ENCODE data around the gene RTKN.

Gene RTKN

GRCh38 chr2:74406035-74406434 is 35.7 kb downstream of the RTKN start:
- Mint-ChIP-seq H3K4me1 (no peaks in the 10 kb centered on the region), H3K36me3 (ENCODE audit: low read depth) (peaks cover 4% of the 10 kb centered on the region), H3K9me3 (no peaks in the 10 kb centered on the region), H3K4me3 (no peak overlapping the region), H3K27me3 (ENCODE audit: low read depth, poor library complexity) (peaks cover 50% of the 10 kb centered on the region), H3K27ac (no peak overlapping the region)
- DNase-seq: no peak
- TF ChIP-seq CTCF (IDR thresholded peaks at IDR 0.05): no peak

- H3K4me1 Mint-ChIP-seq: no peaks in the 10 kb centered on the region
- no peaks in the 10 kb centered on the region for H3K36me3 Mint-ChIP-seq (ENCODE audit: low read depth)
- no peak for DNase-seq
- no peaks in the 10 kb centered on the region for H3K9me3 Mint-ChIP-seq
- no peak for TF ChIP-seq CTCF (IDR thresholded peaks at IDR 0.05)
- H3K27me3 Mint-ChIP-seq (ENCODE audit: low read depth, poor library complexity): peaks cover 31% of the 10 kb centered on the region
- no peak overlapping the region for H3K27ac Mint-ChIP-seq
- H3K4me3 Mint-ChIP-seq: no peak overlapping the region
These were observed 39.8 kb downstream of the RTKN start for GRCh38 chr2:74401891-74402290.

- H3K4me1 Mint-ChIP-seq: peaks cover 5% of the 10 kb centered on the region
- H3K27ac Mint-ChIP-seq: no peak overlapping the region
- peak; percentile 63 for TF ChIP-seq CTCF (IDR thresholded peaks at IDR 0.05)
- H3K9me3 Mint-ChIP-seq: no peaks in the 10 kb centered on the region
- DNase-seq: no peak
- no peaks in the 10 kb centered on the region for H3K36me3 Mint-ChIP-seq (ENCODE audit: low read depth)
- no peak overlapping the region for H3K4me3 Mint-ChIP-seq
- peaks cover 22% of the 10 kb centered on the region for H3K27me3 Mint-ChIP-seq (ENCODE audit: low read depth, poor library complexity)
These were observed 42.0 kb downstream of the RTKN start for GRCh38 chr2:74399785-74400184.

GRCh38 chr2:74396149-74396548 is 45.6 kb downstream of the RTKN start:
- no peaks in the 10 kb centered on the region for H3K36me3 Mint-ChIP-seq (ENCODE audit: low read depth)
- no peak overlapping the region for H3K4me3 Mint-ChIP-seq
- no peak for TF ChIP-seq CTCF (IDR thresholded peaks at IDR 0.05)
- DNase-seq: no peak
- no peak overlapping the region for H3K27ac Mint-ChIP-seq
- no peaks in the 10 kb centered on the region for H3K9me3 Mint-ChIP-seq
- peaks cover 5% of the 10 kb centered on the region for H3K4me1 Mint-ChIP-seq
- peaks cover 24% of the 10 kb centered on the region for H3K27me3 Mint-ChIP-seq (ENCODE audit: low read depth, poor library complexity)

- Mint-ChIP-seq H3K4me3 (no peak overlapping the region), H3K27me3 (ENCODE audit: low read depth, poor library complexity) (peaks cover 21% of the 10 kb centered on the region), H3K27ac (no peak overlapping the region), H3K4me1 (peaks cover 5% of the 10 kb centered on the region), H3K9me3 (no peaks in the 10 kb centered on the region), H3K36me3 (ENCODE audit: low read depth) (no peaks in the 10 kb centered on the region)
- DNase-seq: no peak
- TF ChIP-seq CTCF (IDR thresholded peaks at IDR 0.05): no peak
These were observed 48.2 kb downstream of the RTKN start for GRCh38 chr2:74393525-74393924.

GRCh38 chr2:74392449-74392743 is 49.3 kb downstream of the RTKN start:
- no peaks in the 10 kb centered on the region for H3K9me3 Mint-ChIP-seq
- no peaks in the 10 kb centered on the region for H3K36me3 Mint-ChIP-seq (ENCODE audit: low read depth)
- H3K27me3 Mint-ChIP-seq (ENCODE audit: low read depth, poor library complexity): peaks cover 18% of the 10 kb centered on the region
- H3K4me3 Mint-ChIP-seq: peak overlapping the region; percentile 17
- H3K27ac Mint-ChIP-seq: no peak overlapping the region
- H3K4me1 Mint-ChIP-seq: peaks cover 5% of the 10 kb centered on the region
- no peak for DNase-seq
- TF ChIP-seq CTCF (IDR thresholded peaks at IDR 0.05): no peak
